WERI-Rb-1 (cell line): ENCODE measurements around the gene NOL3.
A peak's percentile ranks its signal among the peaks of the same experiment; 100 is the strongest.

Experiments used
- DNase-seq: peaks from one replicate; pipeline ENCODE4 v3.0.0-alpha.2; 2020
- H3K27ac ChIP-seq: fragments of 250-450 bp; sonication (Bioruptor Pico); 2 replicates; pipeline ENCODE4 v1.5.1; 2020; ENCODE audit warnings: mild to moderate bottlenecking, moderate library complexity
- H3K27me3 ChIP-seq: fragments of 250-450 bp; sonication (Bioruptor Pico); 2 replicates; pipeline ENCODE4 v1.5.1; 2021; ENCODE audit warnings: mild to moderate bottlenecking, low read depth, moderate library complexity; ENCODE audit not compliant: insufficient read depth, severe bottlenecking
- H3K36me3 ChIP-seq: fragments of 250-450 bp; sonication (Bioruptor Pico); 2 replicates; pipeline ENCODE4 v1.5.1; 2020; ENCODE audit warnings: mild to moderate bottlenecking, moderate library complexity
- H3K4me3 ChIP-seq: 2 replicates; pipeline ENCODE4 v1.5.1; 2011; ENCODE audit warnings: low read depth, mild to moderate bottlenecking, control low read depth, low read length
- H3K9me3 ChIP-seq: fragments of 250-450 bp; sonication (Bioruptor Pico); 2 replicates; pipeline ENCODE4 v1.5.1; 2021; ENCODE audit warnings: mild to moderate bottlenecking, moderate library complexity; ENCODE audit not compliant: severe bottlenecking
- CTCF ChIP-seq: IDR thresholded peaks from 2 replicates; pipeline ENCODE4 v1.5.1; 2011; ENCODE audit warnings: low read depth, mild to moderate bottlenecking, control low read depth, inconsistent platforms, low read length

Gene NOL3

GRCh38 chr16:67157106-67157748 lies 13.1 kb upstream of the NOL3 start:
- DNase-seq: no peak
- peaks cover 6% of the 10 kb centered on the region for H3K27me3 ChIP-seq
- H3K36me3 ChIP-seq: no peaks in the 10 kb centered on the region
- TF ChIP-seq CTCF: no peak
- H3K27ac ChIP-seq: no peak overlapping the region
- no peak overlapping the region for H3K4me3 ChIP-seq
- H3K9me3 ChIP-seq: no peaks in the 10 kb centered on the region

GRCh38 chr16:67157892-67158635 lies 12.3 kb upstream of the NOL3 start:
- Histone ChIP-seq H3K36me3 (no peaks in the 10 kb centered on the region), H3K27ac (no peak overlapping the region), H3K27me3 (peaks cover 6% of the 10 kb centered on the region), H3K4me3 (no peak overlapping the region), H3K9me3 (no peaks in the 10 kb centered on the region)
- no peak for TF ChIP-seq CTCF
- no peak for DNase-seq

DNA sequence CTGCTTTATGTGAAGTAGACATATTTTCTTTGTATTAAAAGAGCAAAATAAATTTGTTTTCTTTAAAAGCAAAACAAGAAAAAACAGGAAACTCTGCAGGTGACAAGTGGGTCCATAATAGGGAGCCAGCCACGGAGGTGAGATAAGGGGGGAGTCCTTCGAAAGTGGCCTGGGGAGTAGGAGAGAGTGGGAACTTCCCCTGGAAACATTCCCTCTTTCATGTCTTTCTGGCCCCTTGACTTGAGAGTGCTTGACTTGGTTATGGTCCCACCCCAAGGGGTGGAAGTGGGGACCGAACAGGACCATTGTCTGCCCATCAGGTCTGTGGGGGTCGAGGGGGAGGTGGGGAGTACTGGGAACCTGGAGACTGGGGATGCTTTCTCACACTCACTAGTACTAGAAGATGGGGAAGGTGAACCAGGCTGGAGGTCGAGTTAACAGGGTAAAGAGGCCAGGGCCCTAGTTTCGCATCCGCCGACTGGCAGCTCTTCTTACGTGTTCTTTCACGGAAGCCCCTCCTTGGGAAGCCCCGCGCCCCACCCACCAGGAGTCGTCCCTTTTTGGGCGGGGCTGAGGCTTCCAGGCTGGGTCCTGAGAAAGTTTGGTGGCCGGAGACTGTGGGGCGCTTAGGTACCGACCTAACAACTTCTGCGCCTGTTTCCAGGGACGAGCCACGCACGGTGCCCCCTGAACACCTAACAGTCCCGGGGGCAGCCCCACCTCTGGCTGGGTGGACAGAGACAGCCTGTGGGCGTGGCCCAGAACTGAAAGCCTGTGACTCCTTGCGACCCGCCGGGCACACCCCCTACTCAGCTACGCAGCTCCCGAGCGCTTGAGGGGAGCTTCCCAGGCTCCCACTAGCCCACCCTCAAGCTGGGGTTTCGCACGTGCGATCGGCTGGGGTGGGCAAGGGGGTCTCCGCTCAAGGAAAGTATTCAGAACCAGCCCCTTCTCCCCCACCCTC lies 11.4 kb upstream of the NOL3 start:
- Histone ChIP-seq H3K27ac (peak overlapping the region; percentile 68; the same call in 1 of the 2 replicates), H3K9me3 (no peaks in the 10 kb centered on the region), H3K27me3 (peaks cover 6% of the 10 kb centered on the region), H3K36me3 (no peaks in the 10 kb centered on the region), H3K4me3 (peak overlapping the region; percentile 80)
- TF ChIP-seq CTCF: no peak
- no peak for DNase-seq

- no peaks in the 10 kb centered on the region for H3K36me3 ChIP-seq
- H3K27me3 ChIP-seq: no peaks in the 10 kb centered on the region
- H3K27ac ChIP-seq: no peak overlapping the region
- no peak for TF ChIP-seq CTCF
- no peak overlapping the region for H3K4me3 ChIP-seq
- H3K9me3 ChIP-seq: no peaks in the 10 kb centered on the region
- no peak for DNase-seq
Observed at GRCh38 chr16:67161595-67162058, 8.7 kb upstream of the NOL3 start.

DNA sequence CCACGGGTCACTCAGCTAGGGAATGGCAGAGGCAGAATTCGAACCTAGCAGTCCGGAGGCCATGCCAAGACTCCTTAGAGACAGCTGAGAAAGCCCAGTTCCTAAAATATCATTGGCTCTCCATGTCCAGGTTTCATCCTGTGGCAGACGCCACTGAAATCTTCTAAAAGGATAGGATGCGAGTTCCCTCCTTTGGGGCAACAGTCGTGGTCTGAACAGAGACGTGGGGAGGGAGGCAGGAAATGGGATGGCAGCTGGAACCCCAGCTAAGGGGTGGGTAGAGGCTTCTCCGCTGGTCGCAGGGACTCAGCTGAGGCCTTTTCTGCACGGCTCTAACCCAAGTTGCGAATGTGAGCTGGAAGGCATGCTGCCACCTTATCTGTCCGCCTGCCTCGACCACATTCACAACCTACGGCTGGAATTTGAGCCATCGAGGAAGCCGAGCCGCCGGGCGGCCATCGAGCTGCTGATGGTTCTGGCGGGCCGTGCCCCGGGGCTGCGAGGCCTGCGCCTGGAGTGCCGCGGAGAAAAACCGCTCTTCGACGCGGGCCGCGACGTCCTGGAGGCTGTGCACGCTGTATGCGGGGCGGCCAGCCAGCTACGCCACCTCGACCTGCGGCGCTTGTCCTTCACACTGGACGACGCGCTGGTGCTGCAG lies 7.7 kb upstream of the NOL3 start:
- Histone ChIP-seq H3K9me3 (no peaks in the 10 kb centered on the region), H3K36me3 (no peaks in the 10 kb centered on the region), H3K27ac (peak overlapping the region; percentile 92), H3K4me3 (no peak overlapping the region), H3K27me3 (no peaks in the 10 kb centered on the region)
- TF ChIP-seq CTCF: no peak
- no peak for DNase-seq
